ENCODE results near the gene UBE2QL1.
"Not testable (repeated sequence)": the region's sequence is repeated elsewhere in the genome, so short reads cannot be mapped to it uniquely, and the experiment has no call there.

UBE2QL1 gene

DNA sequence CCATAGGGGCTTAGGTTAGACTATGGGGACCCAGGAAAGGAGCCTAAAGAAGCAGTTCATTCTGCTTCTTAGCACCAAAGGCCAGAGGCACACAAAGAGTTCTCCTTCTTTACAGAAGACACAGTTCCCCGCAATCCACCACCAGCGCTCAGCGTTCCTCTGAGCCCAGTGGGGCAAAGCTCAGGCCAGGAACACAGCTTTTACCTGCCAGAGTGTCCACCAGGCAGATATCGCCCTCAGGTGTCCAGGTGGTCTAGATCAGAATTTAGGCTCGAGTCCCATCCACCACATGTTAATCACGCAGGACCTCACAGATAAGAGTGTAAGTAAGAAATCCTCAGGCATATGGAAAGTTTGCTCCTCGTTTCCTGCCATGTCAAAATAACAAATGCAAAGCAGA lies 53.0 kb downstream of the UBE2QL1 start:
- no peak for DNase-seq

DNA sequence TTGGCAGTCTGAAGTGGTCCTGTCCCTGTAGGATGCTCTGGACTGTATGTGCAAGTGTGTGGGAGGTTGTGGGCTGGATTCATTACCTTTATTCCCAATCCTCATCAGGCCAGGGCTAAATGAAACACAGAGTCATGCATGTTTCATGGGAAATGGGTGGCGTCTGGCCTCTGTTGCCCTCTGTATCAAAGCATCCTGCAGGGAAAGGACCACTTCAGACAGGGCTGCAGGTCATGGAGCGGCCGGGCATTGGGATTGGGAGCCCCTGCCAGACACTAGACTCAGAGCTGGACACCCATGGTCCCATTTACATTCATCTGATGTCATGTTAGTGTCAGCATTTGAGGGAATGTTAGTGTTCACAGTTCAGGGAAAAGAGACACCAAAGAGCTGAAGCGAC lies 53.8 kb downstream of the UBE2QL1 start:
- DNase-seq, result no peak

DNA sequence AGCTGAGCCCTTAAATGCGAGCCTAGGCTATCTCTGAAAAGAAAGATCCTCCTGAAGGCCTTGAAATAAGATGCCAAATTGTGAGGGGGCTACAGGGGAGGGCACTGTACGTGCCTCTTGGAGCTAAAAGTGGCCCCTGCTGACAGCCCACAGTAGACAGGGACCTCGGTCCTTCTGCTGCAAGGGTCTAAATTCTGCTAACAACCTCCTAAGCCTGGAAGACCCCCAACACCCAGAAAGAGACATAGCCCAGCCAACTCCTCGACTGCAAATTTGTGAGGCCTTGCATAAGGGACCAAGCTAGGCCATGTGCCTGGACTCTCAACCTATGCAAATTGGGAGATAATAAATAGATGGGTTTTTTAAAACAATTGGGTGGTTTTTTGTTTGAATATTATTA lies 54.7 kb downstream of the UBE2QL1 start:
- DNase-seq, result no peak

DNA sequence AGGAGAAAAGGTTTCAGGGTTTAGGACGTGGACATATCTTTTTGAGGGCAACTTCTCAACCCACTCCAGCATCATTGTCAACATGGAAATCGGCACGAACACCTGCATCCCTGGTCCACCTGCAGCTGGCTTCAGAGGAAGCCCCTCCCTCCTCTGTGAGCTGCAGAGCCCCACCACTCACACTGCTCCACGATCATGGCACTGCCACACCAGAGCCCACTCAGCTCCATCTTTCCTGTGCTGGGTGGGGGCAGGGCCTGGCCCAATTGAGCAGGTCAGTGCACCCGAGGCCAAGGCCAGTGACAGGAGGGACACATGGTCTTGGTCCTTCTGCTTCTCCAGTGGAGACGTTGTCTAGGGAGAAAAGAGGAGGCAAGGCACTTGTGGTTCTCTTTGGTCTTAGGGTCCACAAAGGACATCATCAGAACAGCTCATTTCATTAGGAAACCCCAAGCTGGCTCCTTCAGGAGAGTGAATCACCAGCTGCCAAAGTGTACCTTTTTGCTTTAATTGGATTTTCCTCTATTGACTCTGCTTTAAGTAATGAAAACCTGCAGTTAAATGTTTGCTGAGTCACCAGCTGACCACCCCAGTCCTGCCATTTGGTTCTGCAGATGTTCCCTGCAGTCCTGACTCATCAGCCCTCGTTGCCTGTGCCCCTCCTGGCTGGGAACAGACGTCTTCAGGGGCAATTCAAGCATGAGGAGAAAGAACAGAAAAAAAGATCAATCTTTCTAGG lies 56.2 kb downstream of the UBE2QL1 start:
- peak; percentile 83 for DNase-seq

DNA sequence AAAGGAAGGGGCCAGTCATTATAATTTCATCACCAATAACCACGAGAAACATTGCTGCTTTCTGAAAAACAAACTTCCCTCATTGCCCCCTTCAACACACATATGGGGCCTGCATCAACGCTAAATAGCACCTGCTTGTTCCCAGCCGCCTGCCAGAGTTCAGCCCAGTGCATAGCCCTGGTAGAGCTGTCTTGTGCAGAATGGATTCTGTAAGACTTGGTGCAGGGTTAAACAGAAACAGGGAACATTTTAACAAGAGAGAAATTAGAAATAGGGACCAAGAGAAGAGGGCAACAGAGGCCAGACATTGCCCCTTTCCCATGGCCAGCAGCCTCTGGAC lies 56.7 kb downstream of the UBE2QL1 start:
- peak; percentile 82 for DNase-seq

DNA sequence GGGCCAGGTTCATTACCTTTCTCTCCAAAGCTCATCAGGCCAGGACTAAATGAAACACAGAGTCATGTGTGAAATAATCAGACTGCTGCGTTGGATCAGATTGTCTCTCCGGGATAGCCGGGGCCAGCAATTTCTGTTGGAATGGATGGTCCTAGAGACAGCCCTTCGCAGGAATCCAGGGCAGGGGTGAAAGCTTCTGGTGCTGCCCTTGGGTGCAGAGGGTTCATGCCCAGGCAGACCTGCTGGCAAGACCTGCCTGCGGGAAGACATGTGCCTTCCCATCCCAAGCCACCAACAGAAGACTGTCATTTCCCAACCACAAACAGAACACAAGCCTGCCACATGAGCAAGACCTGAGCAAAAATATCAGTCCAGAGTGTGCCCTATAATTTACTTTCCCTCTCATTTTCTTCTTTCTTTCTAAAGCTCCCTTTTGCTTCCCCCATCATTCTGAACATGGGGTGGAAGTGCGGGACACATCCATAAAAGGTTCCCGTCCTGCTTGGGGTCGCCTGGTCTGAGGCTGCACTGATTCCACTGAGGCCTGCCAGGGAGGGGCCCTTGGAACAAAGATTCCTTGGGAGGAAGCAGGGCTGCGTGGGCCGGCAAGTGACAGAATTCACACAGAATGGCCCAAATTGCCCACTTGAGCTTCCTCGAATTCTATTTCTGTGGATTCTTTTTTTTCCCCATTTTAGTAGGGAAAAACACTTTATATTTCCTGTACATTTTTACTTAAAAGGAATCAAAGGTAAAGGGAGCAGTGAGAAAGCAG lies 57.3 kb downstream of the UBE2QL1 start:
- no peak for DNase-seq

DNA sequence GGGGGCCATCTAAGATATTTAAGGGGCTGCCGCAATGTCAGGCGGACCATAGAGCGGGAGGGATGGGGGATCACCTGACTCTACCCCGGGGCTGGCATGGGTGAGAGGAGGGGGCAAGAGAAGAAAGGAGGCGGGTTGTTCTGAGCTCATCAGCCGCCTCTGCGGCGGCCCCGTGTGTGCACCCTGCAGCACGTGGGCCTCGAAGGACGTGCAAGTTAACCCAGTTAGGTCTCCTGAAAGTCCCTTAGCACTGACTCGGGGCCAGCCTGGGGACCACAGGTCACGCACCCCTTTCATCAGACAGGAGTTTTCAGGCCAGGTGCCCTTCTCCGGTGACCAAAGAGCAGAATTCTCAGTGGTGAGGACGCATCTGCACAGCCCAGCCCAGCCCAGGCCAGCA lies 58.0 kb downstream of the UBE2QL1 start:
- DNase-seq, result no peak

DNA sequence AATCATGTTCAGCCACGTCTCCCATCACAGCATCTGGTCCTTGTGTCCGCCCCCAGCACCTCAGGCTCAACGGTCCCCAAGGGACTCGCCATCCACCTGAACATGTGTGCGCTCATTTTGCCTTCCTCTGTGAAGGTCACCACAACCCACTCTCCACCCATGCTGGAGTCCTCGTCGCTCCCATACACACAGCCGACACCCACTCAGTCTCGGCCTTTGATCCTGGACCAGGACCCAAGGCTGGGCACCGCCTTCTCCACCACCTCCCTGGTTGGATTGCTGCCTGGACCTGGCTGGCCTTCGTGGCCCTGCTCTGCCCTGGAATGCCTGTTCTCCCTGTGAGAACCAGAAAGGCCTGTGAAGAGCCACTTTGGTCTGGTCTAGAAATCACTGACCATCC lies 60.3 kb downstream of the UBE2QL1 start:
- no peak for DNase-seq

DNA sequence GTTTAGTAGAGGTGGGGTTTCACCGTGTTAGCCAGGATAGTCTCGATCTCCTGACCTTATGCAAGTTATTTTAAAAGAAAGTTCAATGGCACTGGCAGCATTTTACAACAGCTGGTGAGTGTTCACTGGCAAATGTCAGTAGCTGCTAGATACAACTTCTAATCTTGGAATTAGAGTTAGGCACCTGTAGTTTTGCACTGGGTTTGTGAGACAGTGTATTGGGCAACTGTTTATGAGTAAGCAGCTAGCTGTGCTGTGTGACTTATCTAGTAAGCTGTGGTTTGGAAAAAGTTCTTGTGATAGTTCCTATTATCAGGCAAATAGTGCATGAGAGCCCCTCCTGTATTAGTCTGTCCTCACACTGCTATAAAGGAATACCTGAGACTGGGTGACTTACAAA lies 61.5 kb downstream of the UBE2QL1 start:
- no peak for DNase-seq

DNA sequence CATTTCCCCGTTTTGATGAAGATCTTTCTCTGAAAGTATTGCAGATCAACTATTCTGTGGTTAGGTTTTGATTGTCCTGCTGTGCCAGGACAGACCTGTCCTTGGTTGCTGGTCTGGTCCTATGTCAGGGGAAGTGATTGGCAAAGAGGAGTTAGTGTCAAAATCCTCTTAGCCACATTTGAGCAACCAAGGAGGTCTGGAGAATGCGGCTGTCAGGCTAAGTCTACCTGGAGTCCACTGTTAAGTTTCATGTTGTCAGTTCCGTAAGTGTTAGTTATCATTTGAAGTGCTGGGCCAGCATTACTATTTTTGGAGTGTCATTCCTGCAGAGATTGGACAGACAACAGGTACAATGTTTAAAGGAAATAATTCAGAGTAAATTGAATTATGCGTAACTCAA lies 62.3 kb downstream of the UBE2QL1 start:
- DNase-seq, result no peak

DNA sequence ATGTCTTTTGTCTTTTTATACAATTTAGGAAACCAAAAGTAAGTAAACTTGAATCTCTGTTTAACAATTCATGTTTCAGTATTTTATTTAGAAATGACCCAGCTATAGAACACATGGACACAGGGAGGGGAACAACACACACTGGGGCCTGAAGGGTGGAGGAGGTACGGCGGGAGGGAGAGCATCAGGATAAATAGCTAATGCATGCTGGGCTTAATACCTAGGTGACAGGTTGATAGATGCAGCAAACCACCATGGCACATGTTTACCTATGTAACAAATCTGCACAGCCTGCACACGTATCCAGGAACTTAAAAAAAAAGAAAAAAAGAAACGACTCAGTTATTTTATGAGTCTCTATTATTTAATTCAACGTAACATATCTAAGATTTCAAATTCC lies 67.2 kb downstream of the UBE2QL1 start:
- DNase-seq, result not testable (repeated sequence)

DNA sequence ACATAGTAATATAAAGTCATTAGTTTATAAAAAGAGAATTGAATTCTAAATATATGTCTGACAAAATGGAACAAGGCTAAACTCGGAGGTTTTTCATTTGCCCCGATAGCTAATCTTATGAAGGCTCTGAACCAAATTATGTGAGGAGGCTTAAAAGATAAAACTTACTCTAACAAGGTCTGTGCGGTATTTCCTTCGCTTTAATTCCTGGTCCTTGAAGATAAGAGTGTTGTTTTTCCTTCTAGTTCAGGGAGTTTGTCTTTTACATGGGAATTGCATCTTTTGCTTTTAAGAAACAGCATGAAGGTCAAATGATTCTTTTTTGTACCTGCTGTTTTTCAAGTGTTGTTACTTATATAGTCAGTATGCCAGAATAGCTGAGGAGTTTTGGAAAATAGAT lies 68.2 kb downstream of the UBE2QL1 start:
- DNase-seq, result no peak

DNA sequence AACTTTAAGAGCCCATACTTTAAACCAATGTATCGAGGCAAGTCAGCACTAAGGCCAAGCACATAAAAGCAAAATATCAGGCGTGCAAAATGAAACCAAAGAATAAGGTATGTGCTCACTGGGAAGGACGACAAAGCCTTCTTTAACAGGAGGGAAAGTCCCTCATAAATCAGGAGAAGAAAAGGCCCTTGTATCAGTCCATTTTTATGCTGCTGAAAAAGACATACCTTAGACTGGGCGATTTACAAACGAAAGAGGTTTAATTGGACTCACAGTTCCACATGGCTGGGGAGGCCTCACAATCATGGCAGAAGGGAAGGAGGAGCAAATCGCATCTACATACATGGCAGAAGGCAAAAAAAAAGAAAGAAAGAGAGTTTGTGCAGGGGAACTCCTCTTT lies 68.9 kb downstream of the UBE2QL1 start:
- DNase-seq, result no peak

DNA sequence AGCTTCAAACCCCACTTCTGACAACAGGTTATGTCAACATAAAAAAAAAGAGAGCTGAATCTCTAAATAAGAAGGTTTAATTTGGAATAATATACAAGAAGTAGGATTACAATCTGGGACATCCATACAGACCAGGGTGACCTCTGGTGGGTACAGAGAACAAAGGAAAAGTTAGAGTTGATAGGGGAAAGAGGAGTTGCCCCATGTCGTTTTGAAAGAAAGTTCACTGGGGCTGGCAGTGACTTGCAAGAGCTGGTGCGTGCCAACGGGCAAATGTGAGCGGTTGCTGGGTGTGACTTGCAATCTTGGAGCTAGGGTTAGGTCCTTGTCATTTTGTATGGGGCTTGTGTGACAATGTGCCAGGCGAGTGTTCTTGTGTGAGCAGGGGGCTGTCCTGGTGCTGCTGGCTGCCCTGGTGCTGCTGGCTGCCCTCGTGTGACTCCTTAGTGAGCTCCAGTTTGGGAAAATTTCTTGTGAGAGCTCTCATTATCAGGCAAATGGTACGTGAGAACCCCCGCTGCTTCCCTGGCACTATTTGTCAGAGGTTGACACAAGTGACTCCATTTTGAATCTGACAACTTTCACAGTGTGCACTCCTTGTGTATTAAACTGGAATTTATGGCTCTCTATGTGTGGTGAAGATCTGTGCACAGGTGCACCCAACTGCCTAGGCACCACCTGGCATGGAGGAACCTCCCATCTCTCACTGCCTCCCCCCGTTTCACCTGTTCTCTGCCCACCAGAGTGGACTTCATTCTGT lies 69.8 kb downstream of the UBE2QL1 start:
- DNase-seq, result no peak

DNA sequence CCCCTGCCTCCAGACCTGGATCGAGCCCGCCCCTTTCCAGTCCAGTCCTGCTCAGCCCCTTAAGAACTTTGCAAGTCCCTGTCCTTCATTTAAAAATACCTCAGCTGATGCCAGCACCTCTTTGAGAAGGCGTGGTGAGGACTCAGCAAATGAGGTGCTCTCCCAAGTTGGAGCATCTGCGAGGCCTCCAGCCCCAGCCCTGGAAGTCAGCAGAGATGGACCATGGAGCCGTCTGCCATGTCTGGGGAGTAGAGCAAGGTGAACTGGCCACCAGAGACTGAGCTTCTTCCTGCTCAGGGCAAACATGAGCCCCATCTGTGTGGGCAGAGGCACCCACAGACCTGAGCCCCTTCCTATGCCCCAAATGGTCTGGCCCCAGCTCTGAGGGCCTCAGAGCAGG lies 71.5 kb downstream of the UBE2QL1 start:
- no peak for DNase-seq

DNA sequence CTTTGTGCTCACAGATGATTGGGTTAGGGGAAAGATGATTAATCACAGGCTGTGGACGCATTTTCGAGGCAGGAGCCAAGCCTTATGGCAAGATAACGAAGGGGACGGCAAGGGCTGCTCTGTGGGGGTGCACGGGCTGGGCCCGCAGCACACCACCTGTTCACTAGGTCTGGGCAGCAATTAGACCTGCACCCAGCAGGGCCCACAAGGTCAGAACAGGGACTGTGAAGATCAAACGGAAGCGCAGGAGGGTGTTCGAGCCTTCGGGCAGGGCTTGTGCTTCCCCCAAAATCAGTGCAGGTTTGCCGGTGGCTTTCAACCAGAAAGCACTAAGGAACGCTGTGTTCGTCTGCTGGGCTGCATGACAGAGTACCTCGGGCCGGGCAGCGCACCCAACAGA lies 73.7 kb downstream of the UBE2QL1 start:
- DNase-seq, result no peak

DNA sequence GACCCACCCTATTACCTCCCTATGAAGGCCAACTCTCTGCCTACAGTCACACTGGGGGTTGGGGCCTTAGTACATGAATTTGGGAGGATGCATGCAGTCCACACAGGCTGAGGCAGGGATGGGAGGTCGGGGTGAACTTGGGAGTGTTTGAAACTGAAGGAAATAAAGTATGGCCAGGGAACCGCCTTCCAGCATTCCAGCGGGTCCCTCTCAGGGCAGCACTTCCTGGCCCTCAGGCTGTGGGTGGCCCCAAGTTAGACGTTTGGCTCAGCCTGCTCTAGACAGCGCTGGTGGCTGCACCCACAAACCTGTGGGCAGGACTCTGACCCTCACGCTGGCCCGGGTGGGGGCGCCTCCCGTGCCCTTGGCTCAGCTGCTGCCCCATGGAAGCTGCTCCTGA lies 74.3 kb downstream of the UBE2QL1 start:
- no peak for DNase-seq

DNA sequence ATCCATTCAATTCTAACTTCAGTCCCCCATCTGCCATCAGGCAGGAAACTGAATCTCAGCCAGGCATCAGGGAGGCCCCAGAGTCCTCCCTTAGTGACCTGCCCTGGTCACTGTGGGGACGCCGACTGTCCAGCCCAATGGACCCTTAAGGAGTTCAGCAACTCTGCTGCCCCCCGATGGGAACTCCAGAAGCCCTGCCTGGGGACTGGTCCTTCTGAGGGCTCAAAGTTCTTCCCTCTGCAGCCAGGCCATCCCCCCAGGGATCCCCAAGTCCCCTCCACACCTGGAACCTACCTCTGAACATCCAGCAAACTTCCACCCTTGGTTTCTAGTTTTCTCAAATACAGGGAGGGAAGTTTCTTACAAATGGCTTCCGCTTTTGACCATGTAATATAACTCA lies 76.8 kb downstream of the UBE2QL1 start:
- DNase-seq, result no peak

DNA sequence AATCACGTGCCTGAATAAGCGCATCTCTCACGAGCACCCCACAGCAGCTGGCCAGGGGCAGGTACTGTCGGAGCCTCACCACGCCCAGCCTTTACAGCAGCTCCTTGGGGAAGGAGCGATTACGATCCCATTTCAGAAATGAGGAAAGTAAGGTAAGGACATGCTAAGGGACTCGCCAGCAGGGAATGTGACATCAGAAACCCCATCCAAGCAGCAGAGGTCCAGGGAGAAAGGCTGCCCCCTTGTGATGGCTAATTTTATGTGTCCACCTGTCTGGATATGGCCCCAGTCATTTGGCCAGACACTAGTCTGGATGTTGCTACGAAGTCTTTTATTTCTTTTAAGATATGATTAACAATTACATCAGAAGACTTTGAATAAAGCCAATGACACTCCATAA lies 77.3 kb downstream of the UBE2QL1 start:
- no peak for DNase-seq

DNA sequence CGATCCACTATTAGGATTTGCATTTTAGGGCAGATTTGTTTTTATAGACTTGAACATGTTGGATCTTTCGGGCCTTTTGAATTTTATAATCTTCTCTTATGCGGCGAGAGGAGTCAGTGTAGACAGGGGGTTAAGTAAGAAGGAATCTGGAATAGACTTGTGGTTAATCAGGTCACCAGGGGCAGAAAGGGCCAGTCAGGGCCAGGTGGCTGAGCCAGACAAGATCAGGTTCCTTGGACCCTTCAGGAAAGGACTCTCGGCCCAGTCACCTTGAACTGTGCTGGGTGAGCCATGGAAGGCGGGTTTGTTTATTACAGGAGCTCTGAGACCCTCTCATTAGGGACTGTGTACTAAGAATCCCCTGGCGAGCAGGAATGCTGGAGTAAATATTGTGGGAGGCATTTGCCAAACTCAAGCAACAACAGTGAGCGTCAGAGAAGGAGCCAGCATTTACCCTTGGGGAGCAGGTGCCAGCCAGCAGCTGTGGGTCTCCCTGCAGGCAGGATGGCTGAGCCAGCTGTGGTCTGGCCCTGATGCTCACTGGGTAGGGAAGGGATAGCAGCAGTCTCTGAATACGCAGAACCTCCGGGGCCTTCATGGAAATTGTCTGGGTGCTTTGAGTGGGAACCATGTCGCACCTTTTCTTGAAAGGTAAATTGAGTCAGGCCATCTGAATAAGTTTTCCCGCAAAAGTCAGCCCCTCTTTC lies 79.2 kb downstream of the UBE2QL1 start:
- peak; percentile 65 for DNase-seq

DNA sequence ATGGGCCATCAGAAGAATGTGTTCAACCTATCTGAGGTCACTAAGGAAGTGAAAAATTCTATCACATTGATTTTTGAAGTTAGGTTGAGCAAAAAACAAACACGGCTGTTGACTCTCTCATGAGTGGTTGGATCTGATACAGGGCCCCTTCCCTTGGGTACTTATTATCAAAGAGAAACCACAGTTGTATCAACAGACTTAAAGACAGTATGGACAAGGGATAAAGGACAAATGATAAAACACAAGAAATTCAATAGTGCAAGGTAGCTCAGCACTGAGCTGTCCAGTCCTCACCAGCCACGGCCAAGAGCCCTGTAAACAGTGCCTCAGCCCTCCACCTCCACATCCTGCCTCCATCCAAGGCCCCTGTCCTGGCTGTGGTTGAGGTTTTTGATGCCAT lies 86.9 kb downstream of the UBE2QL1 start:
- DNase-seq, result no peak

DNA sequence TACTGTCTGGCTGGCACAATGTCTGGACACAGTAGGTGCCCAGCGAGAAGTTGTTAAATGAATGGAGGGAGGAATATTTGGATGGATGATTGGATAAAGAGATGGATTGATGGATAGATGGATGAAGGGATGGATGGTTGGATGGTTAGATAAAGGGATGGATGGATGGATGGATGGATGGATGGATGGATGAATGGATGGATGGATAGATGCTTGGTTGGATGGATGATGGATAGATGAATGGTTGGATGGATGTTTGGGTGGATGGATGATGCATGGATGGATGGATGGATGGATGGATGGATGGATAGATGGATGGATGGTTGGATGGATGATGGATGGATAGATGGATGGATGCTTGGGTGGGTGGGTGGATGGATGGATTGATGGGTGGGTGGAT lies 90.4 kb downstream of the UBE2QL1 start:
- no peak for DNase-seq

DNA sequence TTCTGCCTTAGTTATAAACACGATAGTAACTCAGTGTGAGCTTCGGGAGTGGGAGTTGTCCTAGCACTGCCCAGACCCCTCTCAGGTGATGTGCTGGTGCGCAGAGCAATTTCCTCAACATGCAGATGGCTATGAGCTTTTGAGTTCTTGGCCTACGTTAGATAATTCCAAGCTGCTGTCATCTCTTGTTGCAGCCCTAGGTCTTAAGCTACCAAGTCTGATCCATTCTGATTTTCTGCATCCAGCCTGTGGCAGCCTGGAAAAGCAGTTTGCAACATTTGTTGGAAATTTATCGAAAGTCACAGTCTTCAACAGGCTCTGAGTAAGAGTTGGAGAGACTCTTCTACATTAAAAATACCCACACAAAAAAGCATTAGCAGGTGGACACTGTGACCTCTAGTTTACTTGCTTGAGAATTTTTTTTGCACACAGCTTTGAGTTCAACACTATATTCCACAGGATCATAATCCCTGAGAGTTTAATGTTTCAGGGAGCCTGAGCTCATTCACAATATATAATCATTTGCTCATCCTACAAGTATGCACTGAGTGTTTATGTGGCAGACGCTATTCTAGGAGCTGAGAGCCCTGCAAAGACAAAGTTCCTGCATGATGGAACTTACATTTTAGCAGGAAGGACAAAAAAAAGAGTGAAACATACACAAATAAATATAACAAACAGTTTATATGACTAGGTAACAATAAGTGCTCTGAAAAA lies 91.6 kb downstream of the UBE2QL1 start:
- DNase-seq, result no peak

Data from NCI-H1092 treated with DMSO at 0.1 percent for 48 hours (cell line).